GM18499 (cell line): ENCODE results near the gene SLC27A5.
"Not testable (repeated sequence)": the region's sequence is repeated elsewhere in the genome, so short reads cannot be mapped to it uniquely, and the experiment has no call there.

Source experiments
- ATAC-seq: cut with Tn5 transposase; IDR thresholded peaks from one replicate; pipeline ENCODE4 v1.9.1; 2021; ENCODE audit warnings: moderate number of reproducible peaks; ENCODE audit not compliant: insufficient read depth, unreplicated experiment

SLC27A5 gene

GRCh38 chr19:58474997-58475713 lies 36.6 kb downstream of the SLC27A5 start:
- no peak for ATAC-seq

- no peak for ATAC-seq
Observed at GRCh38 chr19:58474291-58474996, 37.3 kb downstream of the SLC27A5 start.

- ATAC-seq, result no peak
Observed at GRCh38 chr19:58473775-58474174, 38.0 kb downstream of the SLC27A5 start.

- ATAC-seq, result no peak
Observed at GRCh38 chr19:58471736-58472135, 40.1 kb downstream of the SLC27A5 start.

- not testable (repeated sequence) for ATAC-seq
Observed at GRCh38 chr19:58470837-58471543, 40.8 kb downstream of the SLC27A5 start.

GRCh38 chr19:58469241-58470013 lies 42.4 kb downstream of the SLC27A5 start:
- no peak for ATAC-seq

GRCh38 chr19:58468216-58468839 lies 43.5 kb downstream of the SLC27A5 start:
- ATAC-seq, result no peak

GRCh38 chr19:58466760-58467589 lies 44.8 kb downstream of the SLC27A5 start, which contains the start of gene ZNF324:
ZNF324 (plus strand) TSS chr19:58467080; CDS start chr19:58469186, 2,106 bp downstream.
- ATAC-seq, result peak; percentile 78

GRCh38 chr19:58466089-58466759 lies 45.6 kb downstream of the SLC27A5 start:
- no peak for ATAC-seq

- no peak for ATAC-seq
Observed at GRCh38 chr19:58460039-58460438, 51.8 kb downstream of the SLC27A5 start.

- no peak for ATAC-seq
Observed at GRCh38 chr19:58456111-58456510, 55.7 kb downstream of the SLC27A5 start.

- no peak for ATAC-seq
Observed at GRCh38 chr19:58455306-58455705, 56.5 kb downstream of the SLC27A5 start.

GRCh38 chr19:58453743-58454142 lies 58.0 kb downstream of the SLC27A5 start:
- no peak for ATAC-seq

- peak; percentile 62 for ATAC-seq
Observed at GRCh38 chr19:58451358-58452101, 60.3 kb downstream of the SLC27A5 start, which contains the start of gene ZNF324B. ZNF324B (plus strand) TSS chr19:58451622; CDS start chr19:58453702, 2,080 bp downstream.

- ATAC-seq, result no peak
Observed at GRCh38 chr19:58450856-58451357, 60.9 kb downstream of the SLC27A5 start.

- not testable (repeated sequence) for ATAC-seq
Observed at GRCh38 chr19:58449980-58450379, 61.8 kb downstream of the SLC27A5 start.

- not testable (repeated sequence) for ATAC-seq
Observed at GRCh38 chr19:58448860-58449259, 62.9 kb downstream of the SLC27A5 start.
